A673 (cell line): ENCODE results near the gene PDIK1L. TPM values are rescaled to one million over a fixed set of nuclear protein-coding genes. Genes with fewer than 3 reads are reported as not detected.

Source experiments
- BruUV-seq: library from RNA; stranded (reverse); fragments of 400-500 nt; replicated peaks from 2 replicates; lab custom pipeline; 2021; lab: Mats Ljungman, UMichigan
- CTCF ChIA-PET: fragments of 300-600 bp; sonication (Branson Sonifier 250); formaldehyde crosslinking; loops from one replicate; lab custom pipeline; 2022; ENCODE audit warnings: antibody characterized with exemption; lab: Charles Lee
- POLR2A ChIA-PET: fragments of 300-600 bp; sonication (Branson Sonifier 250); formaldehyde crosslinking; loops from one replicate; lab custom pipeline; 2022; ENCODE audit warnings: antibody characterized with exemption; ENCODE audit not compliant: low non-redundant PET; lab: Charles Lee
- DNase-seq: peaks from one replicate; pipeline ENCODE4 v3.0.0-alpha.2; 2015; ENCODE audit warnings: low spot score
- H3K27ac ChIP-seq: fragments of 200-600 bp; sonication (generic); 2 replicates; pipeline ENCODE4 v1.5.1; 2016; ENCODE audit warnings: mixed run types, low read depth, mild to moderate bottlenecking, mixed read lengths, antibody characterized with exemption, low read length; ENCODE audit not compliant: poor library complexity, severe bottlenecking
- H3K27me3 ChIP-seq: fragments of 200-600 bp; sonication (generic); replicated peaks from 2 replicates; pipeline ENCODE4 v1.6.1; 2017; ENCODE audit warnings: mixed run types, low read depth, mild to moderate bottlenecking, mixed read lengths, antibody characterized with exemption, low read length; ENCODE audit not compliant: insufficient read depth, poor library complexity
- H3K36me3 ChIP-seq: fragments of 200-600 bp; sonication (generic); 2 replicates; pipeline ENCODE4 v1.6.1; 2016; ENCODE audit warnings: mixed run types, mild to moderate bottlenecking, mixed read lengths, antibody characterized with exemption, low read length; ENCODE audit not compliant: insufficient read depth, poor library complexity, severe bottlenecking
- H3K4me1 ChIP-seq: fragments of 200-600 bp; sonication (generic); 2 replicates; pipeline ENCODE4 v1.6.1; 2017; ENCODE audit warnings: mixed run types, mild to moderate bottlenecking, mixed read lengths, antibody characterized with exemption, low read length; ENCODE audit not compliant: insufficient read depth, poor library complexity, severe bottlenecking
- H3K4me3 ChIP-seq: fragments of 200-600 bp; sonication (generic); 2 replicates; pipeline ENCODE4 v1.5.1; 2016; ENCODE audit warnings: low read depth, mixed run types, mild to moderate bottlenecking, mixed read lengths, low read length; ENCODE audit not compliant: poor library complexity, severe bottlenecking
- H3K9me3 ChIP-seq: fragments of 200-600 bp; sonication (generic); 2 replicates; pipeline ENCODE4 v1.6.1; 2016; ENCODE audit warnings: mixed run types, low read depth, mild to moderate bottlenecking, mixed read lengths, antibody characterized with exemption, low read length; ENCODE audit not compliant: poor library complexity, severe bottlenecking
- CTCF ChIP-seq: fragments of 300-800, 200-600 bp; sonication (generic); conservative IDR thresholded peaks from 2 replicates; pipeline ENCODE4 v1.5.1; 2017; ENCODE audit warnings: low read depth, mild to moderate bottlenecking, antibody characterized with exemption, low read length, moderate library complexity, mixed read lengths
- EZH2 ChIP-seq: fragments of 200-600 bp; sonication (generic); IDR thresholded peaks from 2 replicates; pipeline ENCODE4 v1.6.1; 2017; ENCODE audit warnings: borderline replicate concordance, low read depth, mild to moderate bottlenecking, mixed read lengths, antibody characterized with exemption, low read length; ENCODE audit not compliant: poor library complexity, severe bottlenecking
- intact Hi-C: fragments of 100-400 bp; cut with micrococcal nuclease; formaldehyde crosslinking; loops from one replicate; pipeline ENCODE4 v1.10.0; 2022; ENCODE audit not compliant: unreplicated experiment
- total RNA-seq: library from RNA; stranded (reverse); gene quantifications from 2 replicates; pipeline ENCODE4 v1.2.3, GENCODE V29; 2021

PDIK1L gene
- total RNA-seq, 1 experiment from 2014 or later: 12.9 TPM

DNA sequence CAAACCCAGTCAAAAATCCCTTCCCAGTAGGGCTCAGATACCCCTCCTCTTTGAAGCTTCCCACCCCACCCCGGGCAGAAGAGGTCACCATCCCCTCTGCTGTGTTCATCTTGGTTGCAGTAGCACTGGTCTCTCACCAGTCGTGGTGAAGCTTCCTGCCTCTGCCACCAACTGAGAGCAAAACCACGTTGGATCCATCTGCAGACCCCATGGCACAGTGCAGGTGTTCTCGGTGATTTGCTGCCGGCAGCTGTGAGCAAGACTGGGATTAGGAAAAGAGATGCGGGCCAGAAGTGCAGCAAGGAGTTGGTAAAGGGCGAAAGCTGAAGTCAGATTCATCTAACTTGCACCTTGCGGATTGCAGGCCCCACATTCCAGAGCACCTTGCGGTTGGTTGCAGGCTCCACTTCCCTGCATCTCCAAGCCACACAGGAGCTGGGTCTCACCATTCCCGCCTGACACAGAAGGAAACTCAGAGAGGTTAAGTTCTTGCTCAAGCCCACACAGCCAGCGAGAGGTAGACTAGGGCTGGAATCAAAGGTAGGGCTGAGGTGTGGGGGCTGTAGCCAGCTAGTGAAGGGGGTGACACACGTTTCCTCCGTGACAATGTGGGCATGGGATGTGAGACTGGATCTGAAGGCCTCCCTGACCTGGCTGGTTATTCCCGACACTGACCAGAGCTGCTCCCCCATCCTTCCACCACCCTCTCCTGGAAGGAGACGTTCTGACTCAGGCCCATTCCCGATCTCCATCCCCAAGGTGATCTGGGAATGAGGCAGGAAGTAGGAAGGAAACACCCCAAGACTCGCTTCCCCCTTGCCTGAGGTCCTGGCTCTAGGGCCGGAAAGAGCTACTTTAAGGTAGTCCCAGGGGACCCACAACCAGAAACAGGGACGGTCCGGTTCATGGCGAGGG is 44.0 kb downstream of the PDIK1L start:
- no peaks in the 10 kb centered on the region for H3K36me3 ChIP-seq
- no peak for DNase-seq
- peaks cover 22% of the 10 kb centered on the region for H3K4me1 ChIP-seq

GRCh38 chr1:26156285-26157038 is 44.8 kb downstream of the PDIK1L start:
- ChIA-PET CTCF (interaction anchor here (1.1 to 1.2 kb wide), 2 partner anchors 11 to 13 kb away, joined by 4 read pairs; partner anchors contain the start of gene ZNF593), POLR2A (no interaction called here)
- Histone ChIP-seq H3K4me1 (peaks cover 28% of the 10 kb centered on the region), H3K27me3 (no peaks in the 10 kb centered on the region), H3K9me3 (no peaks in the 10 kb centered on the region), H3K36me3 (no peaks in the 10 kb centered on the region), H3K4me3 (no peak overlapping the region), H3K27ac (no peak overlapping the region)
- TF ChIP-seq EZH2 (no peak), CTCF (no peak)
- BruUV-seq: no TSS peak
- peak; percentile 64 for DNase-seq
- intact Hi-C loops: no loop called here

More for the DNA sequence above, 44.0 kb downstream of the PDIK1L start:
- Histone ChIP-seq H3K27me3 (no peaks in the 10 kb centered on the region), H3K9me3 (no peaks in the 10 kb centered on the region), H3K4me3 (no peak overlapping the region), H3K27ac (no peak overlapping the region)
- intact Hi-C loops: no loop called here
- CTCF ChIA-PET: interaction anchor here (0.6 to 1.2 kb wide), 3 partner anchors 11 to 107 kb away, joined by 3 to 4 read pairs (median 4); partner anchors contain the start of gene ZNF593
- BruUV-seq: no TSS peak
- TF ChIP-seq EZH2 (no peak), CTCF (no peak)
- POLR2A ChIA-PET: no interaction called here

DNA sequence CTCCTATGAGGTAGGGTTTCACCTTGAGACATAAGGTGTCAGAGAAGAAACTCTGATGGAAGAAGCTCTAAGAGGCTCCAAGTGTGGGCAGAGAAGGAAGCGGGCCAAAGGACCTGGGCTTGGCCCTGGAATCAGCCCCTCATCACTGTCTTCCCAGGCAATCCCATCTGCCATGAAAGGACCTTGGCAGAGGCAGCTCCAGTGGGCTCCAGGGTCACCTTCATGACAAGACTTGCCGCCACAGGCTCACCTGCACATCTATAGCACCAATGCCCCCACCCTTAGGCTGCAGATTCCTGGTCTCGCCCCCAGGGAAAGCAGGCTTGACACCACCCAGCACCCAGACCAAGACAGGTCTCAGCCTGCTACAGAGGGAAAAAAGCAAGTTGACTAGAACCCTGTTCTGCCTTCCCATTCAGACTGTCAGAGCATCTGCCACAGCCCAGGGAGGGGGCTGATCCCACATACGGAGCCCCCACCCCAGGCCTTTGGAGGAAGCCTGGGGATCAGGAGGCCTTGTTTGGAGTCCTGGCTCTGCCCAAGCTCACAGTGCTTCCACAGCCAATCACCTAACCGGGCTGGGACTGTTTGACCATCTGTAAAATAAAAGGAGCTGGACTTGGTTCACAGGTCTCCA is 46.8 kb downstream of the PDIK1L start:
- peaks cover 35% of the 10 kb centered on the region for H3K4me1 ChIP-seq
- no peaks in the 10 kb centered on the region for H3K36me3 ChIP-seq
- no peak overlapping the region for H3K27ac ChIP-seq
- ChIA-PET POLR2A (no interaction called here), CTCF (no interaction called here)
- no TSS peak for BruUV-seq
- no peaks in the 10 kb centered on the region for H3K9me3 ChIP-seq
- intact Hi-C loops: no loop called here
- DNase-seq: no peak
- TF ChIP-seq EZH2 (no peak), CTCF (no peak)
- H3K27me3 ChIP-seq: no peaks in the 10 kb centered on the region
- no peak overlapping the region for H3K4me3 ChIP-seq
